Activated CD8-positive, alpha-beta memory T cell treated with anti-CD3 and anti-CD28 coated beads, Interleukin-2, amount 50 U/mL, for 4 hours (primary cell): ENCODE results near the gene PRKAR2B.

Experiments used
- DNase-seq: peaks from one replicate; pipeline ENCODE4 v3.0.0-alpha.2; 2020

Gene PRKAR2B

DNA sequence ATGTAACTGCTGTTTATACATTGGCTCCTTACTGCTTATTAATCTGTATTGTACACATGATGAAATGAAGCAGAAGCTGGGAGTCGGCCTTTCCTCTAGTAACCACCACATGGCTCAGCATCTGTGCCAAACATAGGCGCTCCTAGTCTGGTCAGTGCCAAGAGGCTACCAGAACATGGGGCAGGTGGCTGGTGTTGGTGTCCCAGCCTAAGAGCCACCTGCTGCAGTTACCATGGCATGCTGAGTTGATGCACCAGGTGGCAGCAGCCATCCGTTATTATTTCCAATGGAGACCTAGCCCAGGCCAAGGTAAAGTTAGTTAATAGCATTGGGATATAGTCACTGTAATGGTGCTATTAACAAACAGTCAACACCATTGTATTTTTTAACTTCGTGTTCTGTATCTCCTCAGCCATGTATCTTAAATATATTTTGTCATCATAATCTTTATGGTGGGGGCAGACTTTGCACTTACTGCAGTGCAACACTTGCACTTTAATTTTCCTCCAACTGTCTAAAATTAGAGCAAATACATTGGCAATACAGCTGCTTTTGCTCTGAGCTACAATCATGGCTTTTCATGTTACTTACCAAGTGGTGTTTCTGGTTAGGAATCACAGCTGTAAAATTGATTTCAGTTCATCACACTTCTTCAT, 157.4 kb downstream of the PRKAR2B start:
- no peak for DNase-seq

DNA sequence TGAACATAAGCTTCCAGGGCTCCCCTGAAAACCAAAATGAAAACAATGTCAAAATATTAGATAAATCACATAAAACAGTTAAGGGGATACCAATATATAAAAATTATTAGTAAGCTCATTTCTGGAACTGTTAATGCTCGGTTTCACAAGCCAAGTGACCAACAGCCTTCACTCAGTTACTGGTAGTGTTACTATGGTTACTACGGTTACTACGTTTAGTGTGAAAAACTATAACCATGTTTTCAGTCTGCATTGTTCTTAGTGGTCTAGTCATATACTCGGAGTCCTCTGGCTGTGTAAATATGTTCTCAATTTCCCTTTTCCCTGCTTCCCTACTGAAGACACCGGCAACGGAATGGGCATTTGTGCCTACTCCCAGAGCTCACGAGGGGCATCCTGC, 159.1 kb downstream of the PRKAR2B start:
- DNase-seq, result no peak

DNA sequence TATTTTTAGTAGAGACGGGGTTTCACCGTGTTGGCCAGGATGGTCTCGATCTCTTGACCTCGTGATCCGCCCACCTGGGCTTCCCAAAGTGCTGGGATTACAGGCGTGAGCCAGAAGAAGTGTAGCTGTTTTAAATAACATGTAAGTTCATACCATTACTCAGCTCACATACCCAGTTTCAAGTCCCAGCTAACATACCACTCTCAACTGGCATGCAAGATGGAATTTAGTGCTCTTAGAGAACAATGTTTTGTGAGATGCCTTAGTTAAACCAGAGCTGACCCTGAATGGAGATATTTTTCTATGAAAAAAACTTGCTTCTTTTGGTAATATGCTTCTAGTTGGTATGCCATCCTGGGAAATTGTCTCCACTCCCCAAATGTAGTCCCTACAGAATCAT, 161.6 kb downstream of the PRKAR2B start:
- DNase-seq, result no peak

DNA sequence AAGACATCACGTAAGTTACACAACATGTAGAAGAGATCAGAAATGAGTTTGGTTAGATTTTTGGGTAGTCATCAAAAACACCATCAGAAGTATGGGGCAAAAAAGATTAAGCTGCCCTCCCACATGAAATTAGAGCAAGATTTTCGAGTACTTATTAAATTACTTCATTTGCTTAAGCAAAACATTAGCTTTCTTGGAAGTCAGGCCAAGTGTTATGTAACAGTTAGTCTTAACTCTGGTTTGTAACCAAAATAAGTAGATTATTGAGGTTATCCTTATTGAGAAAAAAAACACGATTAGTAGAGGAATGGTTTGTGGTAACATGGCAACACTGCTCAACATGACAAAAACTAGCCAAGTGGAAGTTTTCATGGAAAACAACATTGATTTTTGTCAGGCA, 162.2 kb downstream of the PRKAR2B start:
- no peak for DNase-seq

DNA sequence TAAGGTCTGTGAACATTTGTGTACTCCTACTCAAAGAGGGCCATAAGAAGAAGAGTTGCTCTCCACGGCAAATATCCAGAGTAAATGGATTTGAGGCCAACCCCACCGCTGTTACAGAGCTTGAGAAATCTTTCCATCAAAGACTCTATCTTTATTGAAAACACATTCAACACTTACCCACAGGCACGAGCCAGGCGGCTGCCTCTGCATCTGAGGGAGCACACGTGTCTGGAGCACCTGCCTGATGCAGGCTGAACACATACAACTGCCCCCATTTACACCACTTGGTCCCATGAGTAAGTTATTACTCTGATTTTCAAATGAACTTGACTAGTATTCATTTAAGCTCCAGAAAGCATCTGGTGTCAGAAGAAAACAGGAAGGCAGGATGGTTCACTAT, 163.0 kb downstream of the PRKAR2B start:
- DNase-seq, result no peak

DNA sequence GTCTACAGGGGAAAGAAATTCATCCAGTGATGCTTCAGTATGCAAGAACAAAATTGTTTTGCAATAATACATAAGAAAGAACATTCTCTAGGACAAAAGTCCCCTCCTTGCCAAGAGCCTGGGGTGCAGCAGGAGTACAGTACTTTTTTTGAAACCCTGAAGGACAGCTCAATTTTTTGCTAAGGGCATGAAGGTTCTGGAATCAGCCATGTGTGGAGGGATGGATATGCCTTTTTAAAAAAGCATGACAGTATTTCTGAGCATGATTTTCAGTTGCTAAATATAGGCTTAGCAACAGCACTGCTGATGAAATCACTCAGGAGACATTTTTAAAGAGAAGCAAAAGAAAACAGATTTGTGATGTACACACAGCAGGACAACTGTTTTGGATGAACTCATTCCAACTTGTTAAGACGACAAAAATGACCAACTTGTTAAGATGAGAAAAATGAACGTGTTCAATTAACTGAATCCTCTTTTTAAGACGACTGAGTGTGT, 163.6 kb downstream of the PRKAR2B start:
- DNase-seq, result no peak

DNA sequence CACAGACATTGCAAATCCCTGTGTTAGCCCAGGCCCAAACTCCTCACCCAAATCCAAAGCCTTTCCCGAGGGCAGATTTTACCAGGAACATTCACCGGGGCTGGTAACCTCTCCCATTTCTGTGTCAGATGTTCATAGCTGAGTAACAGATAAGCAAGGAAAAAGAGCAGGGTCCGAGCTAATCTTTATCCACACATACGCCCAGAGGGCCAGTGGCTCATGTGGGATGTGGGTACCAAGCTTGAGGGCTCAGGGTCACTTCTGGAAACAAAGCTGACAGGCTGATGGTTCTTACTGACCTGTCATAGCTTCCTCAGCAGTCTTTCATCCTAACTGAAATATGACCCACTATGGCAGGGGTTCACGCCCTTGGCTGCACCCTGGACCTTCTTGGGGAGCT, 164.1 kb downstream of the PRKAR2B start:
- no peak for DNase-seq

DNA sequence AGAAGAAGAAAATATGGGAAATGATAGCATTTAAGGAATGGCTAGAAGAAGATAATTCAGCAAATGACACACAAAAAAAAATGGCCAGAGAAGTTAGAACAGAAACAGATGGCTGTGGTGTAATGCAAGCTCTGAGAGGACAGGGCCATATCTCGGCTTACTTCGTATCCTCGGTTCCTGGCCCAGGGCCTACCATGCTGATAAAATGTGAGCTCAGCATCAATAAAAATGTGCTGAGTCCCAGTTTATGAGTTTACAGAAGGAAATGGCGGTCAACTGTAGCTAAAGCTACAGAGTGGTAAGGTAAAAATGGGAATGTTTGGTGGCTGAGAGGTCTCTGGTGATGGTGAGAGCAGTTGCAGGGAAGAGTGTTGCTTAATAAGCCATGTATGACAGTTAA, 165.1 kb downstream of the PRKAR2B start:
- DNase-seq, result no peak

DNA sequence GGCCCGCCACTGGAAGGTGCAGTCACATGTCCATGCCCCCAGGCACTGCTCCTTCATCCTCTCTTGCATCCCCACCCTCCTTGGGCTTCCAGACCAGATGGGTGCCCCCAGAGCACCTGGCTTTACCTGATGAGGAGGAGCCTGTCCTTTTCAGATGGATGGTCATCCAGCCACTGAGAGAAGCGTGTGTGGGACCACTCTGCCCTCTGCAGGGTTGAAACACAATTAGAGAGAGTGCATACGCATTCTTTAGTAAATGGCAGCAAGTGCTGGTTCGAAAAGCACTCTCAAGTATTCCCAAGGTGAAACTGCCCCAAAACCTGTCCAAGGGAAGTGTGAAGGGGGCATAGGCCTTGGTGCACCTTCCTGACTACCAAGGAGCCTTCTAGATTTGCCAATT, 165.9 kb downstream of the PRKAR2B start:
- DNase-seq, result no peak
